ENCODE results near the gene FOXC1.

GRCh38 chr6:1645466-1646185, 35.9 kb downstream of the FOXC1 start:
- TF ChIP-seq, protein P1, sequence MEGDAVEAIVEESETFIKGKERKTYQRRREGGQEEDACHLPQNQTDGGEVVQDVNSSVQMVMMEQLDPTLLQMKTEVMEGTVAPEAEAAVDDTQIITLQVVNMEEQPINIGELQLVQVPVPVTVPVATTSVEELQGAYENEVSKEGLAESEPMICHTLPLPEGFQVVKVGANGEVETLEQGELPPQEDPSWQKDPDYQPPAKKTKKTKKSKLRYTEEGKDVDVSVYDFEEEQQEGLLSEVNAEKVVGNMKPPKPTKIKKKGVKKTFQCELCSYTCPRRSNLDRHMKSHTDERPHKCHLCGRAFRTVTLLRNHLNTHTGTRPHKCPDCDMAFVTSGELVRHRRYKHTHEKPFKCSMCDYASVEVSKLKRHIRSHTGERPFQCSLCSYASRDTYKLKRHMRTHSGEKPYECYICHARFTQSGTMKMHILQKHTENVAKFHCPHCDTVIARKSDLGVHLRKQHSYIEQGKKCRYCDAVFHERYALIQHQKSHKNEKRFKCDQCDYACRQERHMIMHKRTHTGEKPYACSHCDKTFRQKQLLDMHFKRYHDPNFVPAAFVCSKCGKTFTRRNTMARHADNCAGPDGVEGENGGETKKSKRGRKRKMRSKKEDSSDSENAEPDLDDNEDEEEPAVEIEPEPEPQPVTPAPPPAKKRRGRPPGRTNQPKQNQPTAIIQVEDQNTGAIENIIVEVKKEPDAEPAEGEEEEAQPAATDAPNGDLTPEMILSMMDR (IDR thresholded peaks at IDR 0.05), result no peak
- TF ChIP-seq REST (IDR thresholded peaks at IDR 0.05; ENCODE audit: insufficient read depth in 1 of 2, low read depth in 2 of 2, low read length in 1 of 2) (no peak), POLR2AphosphoS5 (IDR thresholded peaks at IDR 0.05; ENCODE audit: low read depth, low read length) (no peak), SIN3A (IDR thresholded peaks at IDR 0.05; ENCODE audit: borderline replicate concordance, insufficient read depth, low read depth, low read length) (no peak), TCF7L2 (IDR thresholded peaks at IDR 0.05; ENCODE audit: low read depth, low read length) (no peak)

Measured in Panc1 (cell line).